ENCODE data around the gene DCPS. TPM values are rescaled to one million over a fixed set of nuclear protein-coding genes. Genes with fewer than 3 reads are reported as not detected.

The DCPS gene
- total and polyA plus RNA-seq, 5 donors = 9.9 to 14.9 (median 10.4) TPM

GRCh38 chr11:126355324-126355925 is 51.6 kb downstream of the DCPS start, which contains the start of gene ST3GAL4:
Gene ST3GAL4, plus strand, starts transcription at chr11:126355686. Its CDS starts 50,470 bp downstream, at chr11:126406156.
- intact Hi-C loops (cut with DNase I) = loop anchor here in 1 of 4 donors (5.0 kb wide), 2 partner anchors 38 to 57 kb away; no protein-coding TSS in a partner anchor
- Histone ChIP-seq H3K27me3 (ENCODE audit: control insufficient read depth, insufficient read depth) (no peaks in the 10 kb centered on the region), H3K4me1 (ENCODE audit: control insufficient read depth, insufficient read depth, low read length) (peaks cover 36% of the 10 kb centered on the region), H3K9me3 (ENCODE audit: control insufficient read depth, low read length) (no peaks in the 10 kb centered on the region), H3K4me3 (ENCODE audit: low read length) (peak within 1 kb of the TSS; percentile 92), H3K27ac (ENCODE audit: low read length) (peak within 1 kb of the TSS; percentile 97)
- under 1% methylated on average over 71 of the region's 71 CpGs for WGBS
- DNase-seq (peak; percentile 89 to 96 (median 96)), ATAC-seq (peak; percentile 85 to 86)

DNA sequence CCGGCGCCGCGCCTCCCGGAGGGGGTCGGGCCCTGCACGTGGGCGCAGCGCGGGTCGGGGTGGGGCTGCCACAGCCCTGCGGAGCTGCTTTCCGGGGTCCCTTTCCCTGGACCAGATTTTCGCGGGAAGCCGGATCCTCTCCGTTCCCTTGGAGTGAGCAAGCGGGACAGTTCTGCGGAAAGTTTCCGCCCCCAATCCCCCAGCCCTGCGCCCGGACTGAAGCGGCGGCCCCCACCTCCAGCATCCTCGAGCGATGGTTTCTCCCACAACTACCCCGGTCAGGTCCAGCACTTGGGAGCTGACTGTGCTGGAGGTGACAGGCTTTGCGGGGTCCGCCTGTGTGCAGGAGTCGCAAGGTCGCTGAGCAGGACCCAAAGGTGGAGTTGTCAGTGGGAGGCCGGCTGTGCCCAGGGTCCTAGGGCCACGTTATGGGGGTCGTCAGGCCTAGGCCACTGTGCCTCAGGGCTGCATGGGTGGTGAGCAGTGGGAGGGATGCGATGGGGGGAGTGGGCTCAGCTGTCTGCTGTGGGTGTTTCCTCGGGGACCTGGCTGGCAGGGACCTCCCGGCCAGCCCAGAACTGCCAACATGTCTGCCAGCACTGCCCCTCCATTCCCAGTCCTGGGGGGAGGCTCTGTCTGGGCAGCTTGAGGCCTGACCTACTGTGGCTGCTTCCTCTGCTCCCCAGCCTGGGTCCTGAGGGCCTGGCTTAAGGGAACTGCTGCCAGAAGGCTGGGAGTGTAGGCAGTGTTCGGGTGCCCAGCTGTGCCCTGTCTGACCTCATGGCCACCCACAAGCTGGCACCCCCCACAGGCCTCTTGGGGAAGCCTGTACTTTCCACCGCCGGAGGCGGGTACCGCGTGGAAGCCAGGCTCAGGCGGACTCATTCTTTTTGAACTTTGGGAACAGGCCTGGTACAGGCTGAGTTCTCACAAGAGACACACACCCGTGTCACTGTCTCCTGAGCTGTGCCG is 52.4 kb downstream of the DCPS start:
- ATAC-seq (peak; percentile 4 to 31), DNase-seq (peak; percentile 69 to 81 (median 77))
- peak overlapping the region; percentile 36 for H3K27ac ChIP-seq (ENCODE audit: low read length)
- H3K4me3 ChIP-seq (ENCODE audit: low read length) = peak overlapping the region; percentile 92
- H3K9me3 ChIP-seq (ENCODE audit: control insufficient read depth, low read length) = no peaks in the 10 kb centered on the region
- 6% methylated on average over 46 of the region's 46 CpGs for WGBS
- intact Hi-C loops (cut with DNase I) = loop anchor here in 1 of 4 donors (5.0 kb wide), 2 partner anchors 39 to 56 kb away; no protein-coding TSS in a partner anchor
- H3K27me3 ChIP-seq (ENCODE audit: control insufficient read depth, insufficient read depth) = no peaks in the 10 kb centered on the region
- peaks cover 36% of the 10 kb centered on the region for H3K4me1 ChIP-seq (ENCODE audit: control insufficient read depth, insufficient read depth, low read length)

DNA sequence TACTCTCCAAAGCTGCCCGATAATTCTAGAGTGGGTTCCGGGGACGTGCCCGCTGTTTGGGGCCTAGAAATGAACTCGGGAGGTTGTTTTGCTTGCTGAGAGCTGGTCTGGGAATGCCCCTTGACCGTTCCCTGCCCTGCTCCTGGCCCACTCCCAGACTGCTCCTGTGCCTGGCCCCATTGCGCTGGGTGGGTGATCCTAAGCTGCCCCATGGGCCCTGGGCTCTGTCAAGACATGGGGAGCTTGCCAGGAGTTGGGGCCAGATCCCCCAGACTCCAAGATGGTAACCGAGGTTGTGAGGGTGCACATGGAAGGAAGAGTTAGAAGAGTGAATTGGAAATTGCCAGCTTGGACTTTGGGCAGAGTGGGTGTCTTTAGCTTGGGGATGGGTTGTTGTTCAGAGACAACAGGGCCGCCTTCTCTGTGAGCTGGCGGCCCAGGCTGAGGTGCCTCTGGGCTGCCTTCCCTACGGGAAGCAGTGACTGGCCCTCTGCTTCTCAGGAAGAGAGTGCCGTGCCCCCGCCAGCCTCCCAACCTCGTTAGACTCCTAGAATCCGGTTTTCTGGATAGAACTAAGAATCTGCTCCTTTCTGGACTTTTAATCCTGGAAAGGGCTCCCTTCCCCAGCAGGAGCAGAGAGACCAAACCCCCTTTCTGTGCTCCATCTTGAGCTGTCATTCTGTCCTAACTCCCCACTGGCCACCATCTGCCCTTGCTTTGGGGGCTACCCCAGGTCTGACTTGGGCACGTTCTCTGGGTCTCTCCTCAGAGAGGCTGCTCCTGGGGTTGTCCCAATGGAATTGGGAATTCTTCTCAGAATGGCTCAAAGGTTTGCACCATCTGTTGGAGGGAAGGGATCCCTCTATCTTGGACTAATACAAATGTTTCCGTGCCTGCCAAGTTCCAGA is 53.4 kb downstream of the DCPS start:
- intact Hi-C loops (cut with DNase I) = loop anchor here in 1 of 4 donors (5.0 kb wide), 2 partner anchors 40 to 55 kb away; no protein-coding TSS in a partner anchor
- WGBS = 40% methylated on average over 17 of the region's 17 CpGs

GRCh38 chr11:126357969-126358762 is 54.3 kb downstream of the DCPS start:
- peaks cover 39% of the 10 kb centered on the region for H3K4me1 ChIP-seq (ENCODE audit: control insufficient read depth, insufficient read depth, low read length)
- DNase-seq = peak; percentile 11 to 66 (median 66)

More for the DNA sequence above, 53.4 kb downstream of the DCPS start:
- peak overlapping the region; percentile 36 for H3K27ac ChIP-seq (ENCODE audit: low read length)
- H3K27me3 ChIP-seq (ENCODE audit: control insufficient read depth, insufficient read depth) = no peaks in the 10 kb centered on the region
- DNase-seq (peak; percentile 48 to 81 (median 70)), ATAC-seq (no peak)
- no peaks in the 10 kb centered on the region for H3K9me3 ChIP-seq (ENCODE audit: control insufficient read depth, low read length)
- peaks cover 34% of the 10 kb centered on the region for H3K4me1 ChIP-seq (ENCODE audit: control insufficient read depth, insufficient read depth, low read length)
- peak overlapping the region; percentile 92 for H3K4me3 ChIP-seq (ENCODE audit: low read length)

DNA sequence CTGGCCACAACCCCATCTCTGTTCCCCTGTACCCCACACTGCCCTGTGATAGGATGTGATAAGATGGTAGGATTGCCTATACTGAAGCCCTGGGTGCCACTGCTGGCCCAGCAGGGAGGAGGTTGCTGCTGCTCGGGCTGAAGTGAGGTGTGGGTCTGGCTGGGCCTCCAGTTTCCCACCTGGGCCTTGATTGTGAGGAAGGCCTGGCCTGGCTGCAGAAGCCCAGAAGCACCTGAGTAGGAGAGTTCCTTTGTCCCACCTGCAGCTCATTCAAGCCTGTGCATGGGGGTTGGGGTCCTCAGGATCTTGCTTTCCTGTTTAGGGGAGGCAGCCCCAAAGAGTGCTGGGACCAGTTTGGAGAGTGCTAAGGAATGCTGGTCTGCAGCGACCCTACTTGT is 54.9 kb downstream of the DCPS start:
- no peak overlapping the region for H3K4me3 ChIP-seq (ENCODE audit: low read length)
- H3K27me3 ChIP-seq (ENCODE audit: control insufficient read depth, insufficient read depth) = no peaks in the 10 kb centered on the region
- whole genome bisulfite sequencing = 49% methylated on average over 2 of the region's 2 CpGs
- DNase-seq (peak in 2 of 3 donors; percentile 36 to 53), ATAC-seq (no peak)
- intact Hi-C loops (cut with DNase I) = loop anchor here in 1 of 4 donors (5.0 kb wide), 2 partner anchors 41 to 54 kb away; no protein-coding TSS in a partner anchor
- H3K4me1 ChIP-seq (ENCODE audit: control insufficient read depth, insufficient read depth, low read length) = peaks cover 40% of the 10 kb centered on the region
- H3K9me3 ChIP-seq (ENCODE audit: control insufficient read depth, low read length) = no peaks in the 10 kb centered on the region
- H3K27ac ChIP-seq (ENCODE audit: low read length) = peak overlapping the region; percentile 36

More at GRCh38 chr11:126357969-126358762, 54.3 kb downstream of the DCPS start:
- no peaks in the 10 kb centered on the region for H3K27me3 ChIP-seq (ENCODE audit: control insufficient read depth, insufficient read depth)
- intact Hi-C loops (cut with DNase I) = loop anchor here in 1 of 4 donors (5.0 kb wide), 2 partner anchors 41 to 54 kb away; no protein-coding TSS in a partner anchor
- H3K9me3 ChIP-seq (ENCODE audit: control insufficient read depth, low read length) = no peaks in the 10 kb centered on the region
- WGBS = 42% methylated on average over 18 of the region's 18 CpGs
- H3K27ac ChIP-seq (ENCODE audit: low read length) = peak overlapping the region; percentile 36
- ATAC-seq = no peak
- peak overlapping the region; percentile 92 for H3K4me3 ChIP-seq (ENCODE audit: low read length)

DNA sequence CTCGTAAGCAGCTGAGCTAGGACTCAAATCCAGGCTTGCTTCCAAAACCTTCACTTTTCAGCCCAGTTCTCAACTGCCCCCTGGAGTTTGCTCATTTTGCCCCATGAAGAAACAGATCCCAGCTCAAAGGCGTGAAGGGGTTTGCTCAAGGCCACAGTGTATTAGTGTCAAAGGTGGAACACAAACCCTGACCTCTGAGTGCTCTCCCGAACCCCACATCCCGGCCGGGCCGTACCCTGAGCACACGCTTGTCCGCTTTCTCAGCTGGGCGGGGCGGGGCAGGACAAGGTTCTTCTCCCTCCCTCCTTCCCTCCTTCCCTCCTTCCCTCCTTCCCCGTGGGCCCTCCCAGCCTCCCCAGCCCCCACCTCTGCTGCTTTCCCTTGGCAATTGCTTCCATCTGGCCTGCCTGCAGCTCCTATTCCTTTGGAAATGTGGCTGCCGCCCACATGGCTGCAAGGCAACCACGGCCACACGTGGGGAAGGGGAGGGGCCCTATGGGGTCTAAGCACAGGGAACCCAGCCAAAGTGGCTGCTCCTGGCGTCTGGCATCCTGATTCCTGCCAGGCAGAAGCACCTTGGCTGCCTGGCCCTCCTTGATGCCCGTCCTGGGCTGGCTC is 55.7 kb downstream of the DCPS start:
- WGBS = 38% methylated on average over 16 of the region's 16 CpGs
- intact Hi-C loops (cut with DNase I) = loop anchor here in 2 of 4 donors (5.0 kb wide), 2 partner anchors 42 to 53 kb away; no protein-coding TSS in a partner anchor
- ATAC-seq (peak; percentile 27 to 48), DNase-seq (peak; percentile 87 to 93 (median 93))
- Histone ChIP-seq H3K4me3 (ENCODE audit: low read length) (no peak overlapping the region), H3K27me3 (ENCODE audit: control insufficient read depth, insufficient read depth) (no peaks in the 10 kb centered on the region), H3K9me3 (ENCODE audit: control insufficient read depth, low read length) (no peaks in the 10 kb centered on the region), H3K4me1 (ENCODE audit: control insufficient read depth, insufficient read depth, low read length) (peaks cover 41% of the 10 kb centered on the region), H3K27ac (ENCODE audit: low read length) (peak overlapping the region; percentile 21)

- intact Hi-C loops (cut with DNase I) = loop anchor here in 1 of 4 donors (5.0 kb wide), 1 partner anchor 43 kb away; no protein-coding TSS in a partner anchor
Observed at GRCh38 chr11:126360049-126360446, 56.2 kb downstream of the DCPS start.

GRCh38 chr11:126361400-126361799 is 57.5 kb downstream of the DCPS start:
- 45% methylated on average over 5 of the region's 5 CpGs for WGBS
- no peak for ATAC-seq
- no peaks in the 10 kb centered on the region for H3K9me3 ChIP-seq (ENCODE audit: control insufficient read depth, low read length)
- DNase-seq = peak in 2 of 3 donors; percentile 30 to 44
- peaks cover 41% of the 10 kb centered on the region for H3K4me1 ChIP-seq (ENCODE audit: control insufficient read depth, insufficient read depth, low read length)
- intact Hi-C loops (cut with DNase I) = loop anchor here in 1 of 4 donors (5.0 kb wide), 1 partner anchor 44 kb away; no protein-coding TSS in a partner anchor
- no peak overlapping the region for H3K4me3 ChIP-seq (ENCODE audit: low read length)
- H3K27me3 ChIP-seq (ENCODE audit: control insufficient read depth, insufficient read depth) = no peaks in the 10 kb centered on the region
- H3K27ac ChIP-seq (ENCODE audit: low read length) = no peak overlapping the region

More at GRCh38 chr11:126360049-126360446, 56.2 kb downstream of the DCPS start:
- Histone ChIP-seq H3K9me3 (ENCODE audit: control insufficient read depth, low read length) (no peaks in the 10 kb centered on the region), H3K27me3 (ENCODE audit: control insufficient read depth, insufficient read depth) (no peaks in the 10 kb centered on the region), H3K4me1 (ENCODE audit: control insufficient read depth, insufficient read depth, low read length) (peaks cover 41% of the 10 kb centered on the region), H3K27ac (ENCODE audit: low read length) (peak overlapping the region; percentile 6), H3K4me3 (ENCODE audit: low read length) (no peak overlapping the region)
- ATAC-seq (no peak), DNase-seq (no peak)
- WGBS = 70% methylated on average over 8 of the region's 8 CpGs

Measured in right cardiac atrium (tissue), 5 donors.